ENCODE data around the gene FYB1.
"Not testable (repeated sequence)": the region's sequence is repeated elsewhere in the genome, so short reads cannot be mapped to it uniquely, and the experiment has no call there.

The FYB1 gene

GRCh38 chr5:39223565-39224156 is 4.3 kb upstream of the FYB1 start:
- H3K79me2 ChIP-seq (ENCODE audit: insufficient read depth, low read length), result no peaks in the 10 kb centered on the region
- H2AFZ ChIP-seq (ENCODE audit: low read length), result no peak overlapping the region
- H3K36me3 ChIP-seq (ENCODE audit: insufficient read depth, low read length), result no peaks in the 10 kb centered on the region
- H3F3A ChIP-seq (ENCODE audit: low read depth), result no peaks in the 10 kb centered on the region
- H3K4me3 ChIP-seq (ENCODE audit: low read length, poor library complexity, severe bottlenecking), result no peak overlapping the region
- TF ChIP-seq CTCF (conservative IDR thresholded peaks at IDR 0.05; ENCODE audit: low read length), result no peak
- no peak for TF ChIP-seq EZH2phosphoT487 (IDR thresholded peaks at IDR 0.05; ENCODE audit: borderline replicate concordance)
- no peak overlapping the region for H3K4me2 ChIP-seq (ENCODE audit: low read depth, low read length, poor library complexity, severe bottlenecking)
- no peaks in the 10 kb centered on the region for H4K20me1 ChIP-seq (ENCODE audit: insufficient read depth, low read length, poor library complexity, severe bottlenecking)
- H3K9ac ChIP-seq (ENCODE audit: low read depth, low read length, poor library complexity, severe bottlenecking), result no peak overlapping the region
- peaks cover 8% of the 10 kb centered on the region for H3K4me1 ChIP-seq (ENCODE audit: insufficient read depth, low read length, poor library complexity, severe bottlenecking)
- no peaks in the 10 kb centered on the region for H3K27me3 ChIP-seq (ENCODE audit: insufficient read depth, low read length, poor library complexity, severe bottlenecking)
- H3K9me3 ChIP-seq (ENCODE audit: insufficient read depth, low read depth, low read length), result no peaks in the 10 kb centered on the region
- no peaks in the 10 kb centered on the region for H3K9me2 ChIP-seq (replicated peaks; ENCODE audit: low read depth, low read length)

GRCh38 chr5:39221671-39222070 is 2.3 kb upstream of the FYB1 start:
- H3K27me3 ChIP-seq (ENCODE audit: insufficient read depth, low read length, poor library complexity, severe bottlenecking); H2AFZ ChIP-seq (ENCODE audit: low read length); H3K9ac ChIP-seq (ENCODE audit: low read depth, low read length, poor library complexity, severe bottlenecking); H3K36me3 ChIP-seq (ENCODE audit: insufficient read depth, low read length); H3K9me2 ChIP-seq (replicated peaks; ENCODE audit: low read depth, low read length); H4K20me1 ChIP-seq (ENCODE audit: insufficient read depth, low read length, poor library complexity, severe bottlenecking); H3K9me3 ChIP-seq (ENCODE audit: insufficient read depth, low read depth, low read length); H3K4me2 ChIP-seq (ENCODE audit: low read depth, low read length, poor library complexity, severe bottlenecking); H3K4me3 ChIP-seq (ENCODE audit: low read length, poor library complexity, severe bottlenecking); H3K79me2 ChIP-seq (ENCODE audit: insufficient read depth, low read length); H3F3A ChIP-seq (ENCODE audit: low read depth): not testable (repeated sequence)
- H3K4me1 ChIP-seq (ENCODE audit: insufficient read depth, low read length, poor library complexity, severe bottlenecking), result peaks cover 12% of the 10 kb centered on the region

- no peak for TF ChIP-seq EZH2phosphoT487 (IDR thresholded peaks at IDR 0.05; ENCODE audit: borderline replicate concordance)
- TF ChIP-seq CTCF (conservative IDR thresholded peaks at IDR 0.05; ENCODE audit: low read length), result no peak
- no peak overlapping the region for H3K4me2 ChIP-seq (ENCODE audit: low read depth, low read length, poor library complexity, severe bottlenecking)
Observed at GRCh38 chr5:39220280-39221030, 1.1 kb upstream of the FYB1 start.

More at GRCh38 chr5:39220280-39221030, 1.1 kb upstream of the FYB1 start:
- H3K27me3 ChIP-seq (ENCODE audit: insufficient read depth, low read length, poor library complexity, severe bottlenecking), result no peaks in the 10 kb centered on the region
- no peaks in the 10 kb centered on the region for H3K79me2 ChIP-seq (ENCODE audit: insufficient read depth, low read length)
- no peak overlapping the region for H3K4me3 ChIP-seq (ENCODE audit: low read length, poor library complexity, severe bottlenecking)
- no peak overlapping the region for H2AFZ ChIP-seq (ENCODE audit: low read length)
- no peaks in the 10 kb centered on the region for H3F3A ChIP-seq (ENCODE audit: low read depth)
- no peaks in the 10 kb centered on the region for H3K9me3 ChIP-seq (ENCODE audit: insufficient read depth, low read depth, low read length)
- H3K36me3 ChIP-seq (ENCODE audit: insufficient read depth, low read length), result no peaks in the 10 kb centered on the region
- H4K20me1 ChIP-seq (ENCODE audit: insufficient read depth, low read length, poor library complexity, severe bottlenecking), result no peaks in the 10 kb centered on the region
- no peak overlapping the region for H3K9ac ChIP-seq (ENCODE audit: low read depth, low read length, poor library complexity, severe bottlenecking)
- peaks cover 6% of the 10 kb centered on the region for H3K4me1 ChIP-seq (ENCODE audit: insufficient read depth, low read length, poor library complexity, severe bottlenecking)
- H3K9me2 ChIP-seq (replicated peaks; ENCODE audit: low read depth, low read length), result no peaks in the 10 kb centered on the region

Measured in Loucy (cell line).